PC-3 (cell line): Measurements from ENCODE around the gene DNA2.

Experiments used
- CTCF ChIP-seq: fragments of 300-600 bp; sonication (generic); conservative IDR thresholded peaks from 2 replicates; pipeline ENCODE4 v1.5.1; 2017; ENCODE audit warnings: antibody characterized with exemption, low read depth, mild to moderate bottlenecking, low read length
- EZH2 ChIP-seq: fragments of 300-600 bp; sonication (generic); IDR thresholded peaks from one replicate; pipeline ENCODE4 v1.6.1; 2017; ENCODE audit warnings: antibody characterized with exemption, mild to moderate bottlenecking, low read length; ENCODE audit not compliant: unreplicated experiment

- TF ChIP-seq CTCF (no peak), EZH2 (no peak)
Observed at GRCh38 chr10:68471586-68472408, at the start of gene DNA2.
